HG03196 (cell line): ENCODE data around the gene GPX2.
A peak's percentile ranks its signal among the peaks of the same experiment; 100 is the strongest.
"Not testable (repeated sequence)": the region's sequence is repeated elsewhere in the genome, so short reads cannot be mapped to it uniquely, and the experiment has no call there.

Source experiments
- ATAC-seq: cut with Tn5 transposase; IDR thresholded peaks from one replicate; pipeline ENCODE4 v1.9.1; 2021; ENCODE audit not compliant: unreplicated experiment

Gene GPX2

DNA sequence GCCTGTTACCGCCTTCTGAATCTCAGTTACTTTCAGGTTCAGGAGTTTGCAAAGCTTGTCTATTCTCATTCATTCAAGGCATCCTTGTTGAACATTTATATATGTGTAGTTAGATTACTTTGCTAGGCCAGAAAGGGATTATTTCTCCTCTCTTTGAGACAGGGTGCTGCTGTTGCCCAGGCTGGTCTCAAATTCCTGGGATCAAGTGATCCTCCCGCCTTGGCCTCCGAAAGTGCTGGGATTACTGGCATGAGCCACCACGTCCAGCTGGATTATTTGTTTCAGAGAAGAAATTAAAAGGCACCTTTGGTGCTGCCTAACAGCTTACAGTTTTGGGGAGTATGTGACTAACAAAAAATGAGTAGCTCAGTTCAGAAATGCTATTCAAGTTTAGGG lies 27.5 kb downstream of the GPX2 start:
- ATAC-seq, result no peak

DNA sequence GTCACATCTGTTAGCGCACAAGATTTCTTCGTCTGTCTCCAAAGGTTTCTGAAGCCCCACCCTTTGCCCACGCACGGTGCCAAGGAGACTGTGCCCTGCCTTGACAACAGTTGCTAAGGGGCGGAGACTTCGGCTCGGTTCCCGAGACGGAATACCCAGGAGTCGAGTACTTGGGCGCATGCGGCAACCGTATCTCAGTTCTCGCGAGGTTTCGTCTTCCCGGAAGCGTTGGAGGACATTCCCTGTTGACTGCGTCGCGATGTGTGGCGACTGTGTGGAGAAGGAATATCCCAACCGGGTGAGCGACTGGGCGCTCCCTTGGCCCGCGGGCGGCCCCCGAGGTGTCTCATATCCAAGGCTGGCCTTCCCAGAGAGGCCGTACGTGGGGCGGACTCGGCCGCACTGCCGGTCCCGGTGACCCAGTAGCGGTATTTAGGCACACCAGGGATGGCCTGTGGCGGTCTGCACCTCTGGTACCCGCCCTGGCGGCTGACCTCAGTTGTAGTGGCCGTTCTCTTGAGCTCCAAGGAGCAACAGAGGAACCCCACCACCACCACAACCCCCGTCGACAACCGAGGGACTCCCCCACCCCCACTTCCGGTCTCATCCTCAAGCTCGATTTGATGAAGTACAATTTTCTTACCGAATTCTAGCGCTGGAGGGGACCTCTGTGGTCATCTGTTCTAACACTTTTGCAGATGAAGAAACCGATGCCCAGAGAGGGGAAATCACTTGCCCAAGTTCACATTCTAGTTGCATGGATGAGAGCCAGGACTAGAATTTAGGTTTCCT lies 28.1 kb downstream of the GPX2 start, which contains the start of gene CHURC1:
Gene CHURC1, plus strand, starts transcription at position 219 of the 792 bp plus-strand sequence. Its CDS starts 41 bp downstream, at position 260.
- peak; percentile 97 for ATAC-seq

DNA sequence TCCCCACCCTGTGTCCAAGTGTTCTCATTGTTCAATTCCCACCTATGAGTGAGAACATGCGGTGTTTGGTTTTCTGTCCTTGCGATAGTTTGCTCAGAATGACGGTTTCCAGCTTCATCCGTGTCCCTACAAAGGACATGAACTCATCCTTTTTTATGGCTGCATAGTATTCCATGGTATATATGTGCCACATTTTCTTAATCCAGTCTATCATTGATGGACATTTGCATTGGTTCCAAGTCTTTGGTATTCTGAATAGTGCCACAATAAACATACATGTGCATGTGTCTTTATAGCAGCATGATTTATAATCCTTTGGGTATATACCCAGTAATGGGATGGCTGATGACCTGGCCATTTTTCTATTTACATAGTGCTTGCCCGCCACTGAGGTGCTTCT lies 29.1 kb downstream of the GPX2 start:
- not testable (repeated sequence) for ATAC-seq

DNA sequence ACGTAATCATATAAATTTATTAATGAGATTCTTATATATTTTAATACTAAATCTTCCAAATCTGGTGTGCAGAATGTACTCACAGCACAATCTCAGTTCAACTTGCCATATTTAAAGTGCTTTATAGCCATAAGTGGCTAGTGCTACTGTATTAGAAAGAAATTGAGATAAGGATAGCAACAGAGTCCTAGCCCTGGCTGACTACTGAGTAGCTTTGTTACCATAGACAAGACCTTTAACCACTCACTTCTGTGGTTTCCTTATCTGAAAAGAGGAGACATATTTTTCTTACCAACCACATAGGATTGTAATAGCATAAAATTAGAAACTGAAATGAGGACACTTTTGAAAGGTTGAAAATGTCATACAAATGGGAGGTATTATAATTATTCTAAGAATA lies 30.3 kb downstream of the GPX2 start:
- no peak for ATAC-seq

- ATAC-seq, result no peak
These were observed 31.6 kb downstream of the GPX2 start for GRCh38 chr14:64910847-64911495.

DNA sequence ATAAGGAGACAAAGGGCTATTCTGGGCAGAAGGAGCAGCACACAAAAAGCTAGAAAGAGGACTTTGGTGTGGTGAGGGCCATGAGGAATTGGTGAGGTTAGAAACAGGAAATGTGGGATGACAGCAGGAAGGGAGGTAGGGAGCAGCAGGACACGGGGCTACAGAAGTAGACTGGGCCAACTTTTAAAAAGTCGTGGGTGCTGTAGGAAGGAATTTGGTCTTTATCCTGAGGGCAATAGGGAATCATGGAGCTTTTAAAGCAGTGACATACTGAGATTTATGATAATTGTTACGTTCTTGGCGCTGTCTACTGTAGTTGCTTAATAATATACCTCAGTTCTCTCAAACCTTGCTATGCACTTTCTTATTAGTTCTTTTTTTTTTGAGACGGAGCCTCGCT lies 36.5 kb downstream of the GPX2 start:
- ATAC-seq, result no peak

GRCh38 chr14:64899958-64900357 lies 42.6 kb downstream of the GPX2 start:
- ATAC-seq, result no peak

GRCh38 chr14:64891839-64892375 lies 50.6 kb downstream of the GPX2 start:
- ATAC-seq, result no peak

- ATAC-seq, result no peak
These were observed 51.2 kb downstream of the GPX2 start for GRCh38 chr14:64891173-64891838.

DNA sequence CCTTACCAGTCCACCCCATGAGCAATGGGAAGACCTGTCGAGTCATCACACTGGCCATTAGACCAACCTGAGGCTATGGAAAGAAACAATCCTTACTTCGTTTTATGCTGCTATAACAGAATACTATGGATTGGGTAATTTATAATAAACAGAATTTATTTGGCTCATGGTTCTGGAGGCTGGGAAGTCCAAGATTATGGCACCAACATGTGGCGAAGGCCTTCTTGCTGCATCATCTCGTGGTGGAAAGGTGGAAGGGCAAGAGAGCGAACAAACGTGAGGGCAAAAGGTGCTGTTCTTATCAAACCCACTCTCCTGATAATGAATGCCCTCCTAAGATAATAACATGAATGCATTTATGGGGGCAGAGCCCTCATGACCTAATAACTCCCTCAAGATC lies 53.2 kb downstream of the GPX2 start:
- no peak for ATAC-seq
